Panc1 (cell line): ENCODE data around the gene KIF1A. TPM values are rescaled to one million over a fixed set of nuclear protein-coding genes. Genes with fewer than 3 reads are reported as not detected.

Source experiments
- ATAC-seq: fragments of 200-7000 bp; cut with Tn5 transposase; 2 replicates; pipeline ENCODE4 v1.9.1; 2020; ENCODE audit warnings: mild to moderate bottlenecking, moderate library complexity
- BruUV-seq: library from RNA; stranded (reverse); fragments of 400-500 nt; replicated peaks from 2 replicates; lab custom pipeline; 2021; lab: Mats Ljungman, UMichigan
- CTCF ChIA-PET: fragments of 300-600 bp; sonication (Branson Sonifier 250); formaldehyde crosslinking; loops from one replicate; lab custom pipeline; 2022; ENCODE audit warnings: antibody characterized with exemption; lab: Charles Lee
- POLR2A ChIA-PET: fragments of 300-600 bp; sonication (Branson Sonifier 250); formaldehyde crosslinking; loops from one replicate; lab custom pipeline; 2022; ENCODE audit warnings: antibody characterized with exemption; lab: Charles Lee
- DNase-seq: peaks from one replicate; pipeline ENCODE4 v3.0.0-alpha.2; 2010; ENCODE audit warnings: low read depth, low spot score
- H3K27ac ChIP-seq: 2 replicates; pipeline ENCODE4 v1.5.1; 2011; ENCODE audit warnings: mild to moderate bottlenecking, low read length, inconsistent platforms
- H3K27me3 ChIP-seq: fragments of 200-500 bp; sonication (Bioruptor generic); 2 replicates; pipeline ENCODE4 v1.6.0; 2014; ENCODE audit warnings: low read length, inconsistent platforms; ENCODE audit not compliant: control insufficient read depth, insufficient read depth
- H3K36me3 ChIP-seq: fragments of 200-500 bp; sonication (Bioruptor generic); 2 replicates; pipeline ENCODE4 v1.5.1; 2014; ENCODE audit warnings: inconsistent platforms, mild to moderate bottlenecking, low read length, moderate library complexity; ENCODE audit not compliant: control insufficient read depth, insufficient read depth
- H3K4me1 ChIP-seq: 2 replicates; pipeline ENCODE4 v1.5.1; 2011; ENCODE audit warnings: inconsistent platforms, mild to moderate bottlenecking, low read length, moderate library complexity; ENCODE audit not compliant: control insufficient read depth, insufficient read depth
- H3K4me3 ChIP-seq, 2 experiments: 2 replicates each; pipeline ENCODE4 v1.5.1; 2011 to 2012; ENCODE audit warnings: low read depth in 2 of 2, low read length in 2 of 2, mild to moderate bottlenecking in 2 of 2, inconsistent platforms in 1 of 2, moderate library complexity in 1 of 2
- H3K9me3 ChIP-seq: fragments of 200-500 bp; sonication (Bioruptor generic); 2 replicates; pipeline ENCODE4 v1.5.1; 2014; ENCODE audit warnings: low read depth, mild to moderate bottlenecking, inconsistent platforms, low read length, moderate library complexity; ENCODE audit not compliant: control insufficient read depth, insufficient read depth
- CTCF ChIP-seq: fragments of 450-650 bp; IDR thresholded peaks from 2 replicates; pipeline ENCODE4 v1.5.1; 2017; ENCODE audit warnings: mild to moderate bottlenecking
- POLR2AphosphoS5 ChIP-seq: IDR thresholded peaks from 2 replicates; pipeline ENCODE4 v1.6.1; 2012; ENCODE audit warnings: mild to moderate bottlenecking, low read depth, low read length, moderate library complexity
- REST ChIP-seq, 2 experiments: IDR thresholded peaks; 2 replicates each; pipeline ENCODE4 v1.6.1; 2011 to 2012; ENCODE audit warnings: low read depth in 2 of 2, control low read depth in 1 of 2, low read length in 1 of 2, mild to moderate bottlenecking in 1 of 2, moderate library complexity in 1 of 2; ENCODE audit not compliant: insufficient read depth in 1 of 2
- SIN3A ChIP-seq: IDR thresholded peaks from 2 replicates; pipeline ENCODE4 v1.6.1; 2012; ENCODE audit warnings: low read depth, mild to moderate bottlenecking, low read length, moderate library complexity, borderline replicate concordance; ENCODE audit not compliant: insufficient read depth
- TCF7L2 ChIP-seq: IDR thresholded peaks from 2 replicates; pipeline ENCODE4 v1.6.1; 2011; ENCODE audit warnings: mild to moderate bottlenecking, low read depth, low read length, inconsistent platforms
- in situ Hi-C: cut with HindIII; loops from 2 replicates; pipeline ENCODE4 v1.10.0; 2016; ENCODE audit warnings: low sequenced_read_pairs, low pct_unique_long_range_greater_than_20kb
- intact Hi-C: fragments of 100-400 bp; cut with micrococcal nuclease; formaldehyde crosslinking; loops from one replicate; pipeline ENCODE4 v1.10.0; 2022; ENCODE audit not compliant: unreplicated experiment
- total RNA-seq: library from RNA; stranded (reverse); gene quantifications from one replicate; pipeline ENCODE4 v1.2.1, GENCODE V29; 2021; ENCODE audit not compliant: unreplicated experiment

The KIF1A gene
- total RNA-seq, 1 experiment from 2014 or later, result 132 TPM

- ChIA-PET CTCF (no interaction called here), POLR2A (no interaction called here)
- intact Hi-C loops, result no loop called here
- DNase-seq (no peak), ATAC-seq (0 out of 2 replicates have a peak, but pooled peaks have one; percentile 15)
- no peak overlapping the region for H3K27ac ChIP-seq
- peaks cover 6% of the 10 kb centered on the region; the same call in 1 of the 2 replicates for H3K9me3 ChIP-seq
- no peaks in the 10 kb centered on the region for H3K4me1 ChIP-seq
- no peaks in the 10 kb centered on the region for H3K36me3 ChIP-seq
- BruUV-seq, result no TSS peak
- in situ Hi-C loops, result no loop called here
- no peak for TF ChIP-seq REST (IDR thresholded peaks at IDR 0.05; ENCODE audit: insufficient read depth in 1 of 2, low read depth in 2 of 2, low read length in 1 of 2)
- no peak for TF ChIP-seq CTCF
- no peak for TF ChIP-seq TCF7L2
- TF ChIP-seq SIN3A, result no peak
- TF ChIP-seq POLR2AphosphoS5, result no peak
- H3K27me3 ChIP-seq, result no peaks in the 10 kb centered on the region
- H3K4me3 ChIP-seq, result no peak overlapping the region
These were observed 37.3 kb upstream of the KIF1A start for GRCh38 chr2:240857039-240858008.

DNA sequence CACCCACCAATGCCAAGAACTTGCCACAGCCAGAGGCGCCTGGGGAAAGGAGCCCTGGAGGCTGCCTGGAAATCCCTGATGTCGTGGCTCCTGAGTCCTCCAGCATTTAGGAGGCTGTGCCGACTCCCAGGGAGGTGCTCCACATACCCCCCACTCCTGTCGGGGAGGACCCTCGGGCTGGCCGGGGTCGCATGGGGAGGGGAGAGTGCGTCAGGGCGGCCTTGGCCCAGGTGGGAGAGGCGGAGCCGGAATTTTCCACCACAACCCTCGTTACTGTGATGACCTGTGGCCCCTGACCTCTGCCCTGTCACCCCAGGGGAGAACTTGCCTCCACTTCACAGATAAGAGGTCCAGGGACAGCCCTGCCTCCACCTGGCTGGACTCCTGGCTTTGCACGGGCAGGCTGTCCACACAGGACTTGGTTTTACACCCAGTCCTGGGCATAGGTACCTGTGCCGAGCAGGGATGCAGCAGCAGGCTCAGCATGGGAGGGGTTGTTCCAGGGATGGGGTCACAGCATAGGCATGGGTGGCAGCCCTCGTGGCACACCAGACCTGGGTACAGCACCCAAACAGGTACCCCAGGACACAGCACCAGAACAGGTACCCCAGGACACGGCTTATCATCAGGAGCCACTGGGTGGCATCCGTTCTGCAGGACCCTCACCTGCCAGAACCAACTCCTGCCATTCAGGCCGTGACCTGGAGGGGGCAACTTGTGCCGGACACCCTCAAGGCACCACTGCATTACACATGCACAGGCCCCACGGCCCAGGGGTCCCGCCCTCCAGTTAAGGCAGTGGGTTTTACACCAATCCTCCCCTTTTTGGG is 36.3 kb upstream of the KIF1A start:
- DNase-seq (no peak), ATAC-seq (peak; percentile 66)
- BruUV-seq, result no TSS peak
- no peaks in the 10 kb centered on the region for H3K4me1 ChIP-seq
- ChIA-PET CTCF (no interaction called here), POLR2A (no interaction called here)
- peaks cover 6% of the 10 kb centered on the region; the same call in 1 of the 2 replicates for H3K9me3 ChIP-seq
- H3K36me3 ChIP-seq, result no peaks in the 10 kb centered on the region
- intact Hi-C loops (no loop called here), in situ Hi-C loops (no loop called here)
- TF ChIP-seq SIN3A, result no peak
- TF ChIP-seq CTCF, result peak; percentile 57
- no peak overlapping the region for H3K27ac ChIP-seq
- H3K4me3 ChIP-seq, result no peak overlapping the region
- H3K27me3 ChIP-seq, result no peaks in the 10 kb centered on the region
